ENCODE data around the gene AQR. TPM values are rescaled to one million over a fixed set of nuclear protein-coding genes. Genes with fewer than 3 reads are reported as not detected.

AQR gene
- total and polyA plus RNA-seq, 2 of the 13 experiments (the other 11 are each of a cell fraction or from before 2014, with no cell fraction given), result 18.7 to 31.3 TPM

GRCh38 chr15:34969340-34970097, at the start of gene AQR (continued):
- TF ChIP-seq POGZ (CRISPR knock-in tag; IDR thresholded peaks at IDR 0.05) (peak; percentile 98), PTBP1 (IDR thresholded peaks at IDR 0.05; ENCODE audit: low read depth, low read length, poor library complexity, severe bottlenecking) (peak; percentile 81), TMF1 (CRISPR knock-in tag; IDR thresholded peaks at IDR 0.05; ENCODE audit: low read depth) (no peak), POGK (CRISPR knock-in tag; conservative IDR thresholded peaks at IDR 0.05) (peak; percentile 83; the same call in 1 of the 2 replicates), STAT6 (CRISPR knock-in tag; IDR thresholded peaks at IDR 0.05; ENCODE audit: borderline replicate concordance) (no peak), DR1 (CRISPR knock-in tag; IDR thresholded peaks at IDR 0.05) (0 out of 2 replicates have a peak, but pooled peaks have one; percentile 44), HOMEZ (CRISPR knock-in tag; IDR thresholded peaks at IDR 0.05; ENCODE audit: low read depth) (peak; percentile 86), THYN1 (CRISPR knock-in tag; IDR thresholded peaks at IDR 0.05; ENCODE audit: borderline replicate concordance, low read depth) (no peak), ZNF598 (CRISPR knock-in tag; IDR thresholded peaks at IDR 0.05; ENCODE audit: borderline replicate concordance) (no peak; the same call in 1 of the 2 replicates), KDM5B (CRISPR knock-in tag; IDR thresholded peaks at IDR 0.05; ENCODE audit: borderline replicate concordance) (no peak; the same call in 1 of the 2 replicates), SNAPC5 (CRISPR knock-in tag; IDR thresholded peaks at IDR 0.05; ENCODE audit: borderline replicate concordance) (no peak), ZNF713 (CRISPR knock-in tag; IDR thresholded peaks at IDR 0.05) (no peak), ZBTB49 (CRISPR knock-in tag; IDR thresholded peaks at IDR 0.05; ENCODE audit: borderline replicate concordance) (no peak), SKI (IDR thresholded peaks at IDR 0.05; ENCODE audit: partially characterized antibody) (no peak), FOXO4 (CRISPR knock-in tag; conservative IDR thresholded peaks at IDR 0.05) (no peak), SMC3 (IDR thresholded peaks at IDR 0.05; ENCODE audit: low read length) (peak; percentile 7; the same call in 1 of the 2 replicates), PCBP1 (IDR thresholded peaks at IDR 0.05; ENCODE audit: borderline replicate concordance, low read depth, low read length) (no peak), ZMYM4 (CRISPR knock-in tag; IDR thresholded peaks at IDR 0.05) (peak; percentile 99)
